Stomach smooth muscle (tissue), 2 donors: Measurements from ENCODE around the gene CTNNA2.

Experiments
- H3K27ac ChIP-seq: one replicate; pipeline ENCODE4 v1.7.0; 2013; ENCODE audit warnings: mild to moderate bottlenecking, low read length, inconsistent platforms
- H3K27me3 ChIP-seq, 2 donors: one replicate each; pipeline ENCODE4 v1.7.0; 2013; ENCODE audit warnings: low read length in 2 of 2; ENCODE audit not compliant: insufficient read depth in 2 of 2, control insufficient read depth in 1 of 2
- H3K36me3 ChIP-seq, 2 donors: one replicate each; pipeline ENCODE4 v1.7.0; 2013; ENCODE audit warnings: low read length in 2 of 2; ENCODE audit not compliant: control insufficient read depth in 2 of 2, insufficient read depth in 2 of 2
- H3K4me1 ChIP-seq: one replicate; pipeline ENCODE4 v1.7.0; 2013; ENCODE audit warnings: low read length; ENCODE audit not compliant: control insufficient read depth, insufficient read depth
- H3K4me3 ChIP-seq, 2 donors: one replicate each; pipeline ENCODE4 v1.7.0; 2013; ENCODE audit warnings: low read length in 2 of 2
- H3K9ac ChIP-seq, 2 donors: one replicate each; pipeline ENCODE4 v1.7.0; 2013; ENCODE audit warnings: low read length in 2 of 2, mild to moderate bottlenecking in 1 of 2
- H3K9me3 ChIP-seq, 2 donors: one replicate each; pipeline ENCODE4 v1.7.0; 2013; ENCODE audit warnings: low read length in 2 of 2; ENCODE audit not compliant: control insufficient read depth in 2 of 2
- donor health status: healthy.
- donor health status: Pancreatic carcinoma.

CTNNA2 gene

GRCh38 chr2:80519121-80519643 is 1006.3 kb downstream of the CTNNA2 start:
- Histone ChIP-seq H3K9ac (no peak overlapping the region), H3K4me3 (no peak overlapping the region), H3K9me3 (no peaks in the 10 kb centered on the region)

GRCh38 chr2:80519699-80520291 is 1006.9 kb downstream of the CTNNA2 start:
- Histone ChIP-seq H3K36me3 (no peaks in the 10 kb centered on the region), H3K27ac (no peak overlapping the region), H3K9ac (no peak overlapping the region), H3K27me3 (no peaks in the 10 kb centered on the region), H3K9me3 (no peaks in the 10 kb centered on the region), H3K4me3 (no peak overlapping the region), H3K4me1 (no peaks in the 10 kb centered on the region)

More at GRCh38 chr2:80519121-80519643, 1006.3 kb downstream of the CTNNA2 start:
- H3K27me3 ChIP-seq = no peaks in the 10 kb centered on the region
- no peaks in the 10 kb centered on the region for H3K4me1 ChIP-seq
- no peaks in the 10 kb centered on the region for H3K36me3 ChIP-seq
- no peak overlapping the region for H3K27ac ChIP-seq

GRCh38 chr2:80525152-80525551 is 1012.3 kb downstream of the CTNNA2 start:
- H3K27ac ChIP-seq = no peak overlapping the region
- no peak overlapping the region for H3K9ac ChIP-seq
- no peak overlapping the region for H3K4me3 ChIP-seq
- H3K4me1 ChIP-seq = no peaks in the 10 kb centered on the region
- H3K27me3 ChIP-seq = no peaks in the 10 kb centered on the region
- H3K9me3 ChIP-seq = no peaks in the 10 kb centered on the region
- H3K36me3 ChIP-seq = no peaks in the 10 kb centered on the region

DNA sequence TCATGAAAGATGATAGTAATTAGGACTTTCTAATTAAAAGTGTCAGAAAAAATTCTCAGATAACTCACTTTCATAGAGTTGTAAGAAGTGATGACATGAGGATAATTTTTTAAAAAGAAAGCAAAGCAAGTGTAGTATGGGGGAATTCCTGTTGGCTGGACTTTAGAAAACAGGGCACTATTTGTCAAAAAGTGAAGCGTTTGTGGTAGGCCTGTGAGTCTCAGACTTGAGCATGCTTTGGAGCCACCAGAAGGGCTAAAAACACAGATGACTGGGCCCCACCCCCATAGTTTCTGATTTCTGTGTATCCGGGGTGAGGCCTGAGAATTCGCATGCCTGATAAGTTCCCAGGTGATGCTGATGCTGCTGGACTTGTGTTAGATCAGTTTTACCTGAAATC is 1014.3 kb downstream of the CTNNA2 start:
- Histone ChIP-seq H3K27ac (no peak overlapping the region), H3K4me1 (no peaks in the 10 kb centered on the region), H3K9ac (no peak overlapping the region), H3K4me3 (no peak overlapping the region), H3K27me3 (no peaks in the 10 kb centered on the region), H3K36me3 (no peaks in the 10 kb centered on the region), H3K9me3 (no peaks in the 10 kb centered on the region)

GRCh38 chr2:80529466-80530165 is 1016.8 kb downstream of the CTNNA2 start:
- H3K4me3 ChIP-seq = no peak overlapping the region

GRCh38 chr2:80530442-80531064 is 1017.7 kb downstream of the CTNNA2 start:
- H3K9me3 ChIP-seq = no peaks in the 10 kb centered on the region
- no peak overlapping the region for H3K27ac ChIP-seq
- H3K36me3 ChIP-seq = no peaks in the 10 kb centered on the region
- H3K4me1 ChIP-seq = no peaks in the 10 kb centered on the region
- no peaks in the 10 kb centered on the region for H3K27me3 ChIP-seq
- no peak overlapping the region for H3K4me3 ChIP-seq
- H3K9ac ChIP-seq = no peak overlapping the region

More at GRCh38 chr2:80529466-80530165, 1016.8 kb downstream of the CTNNA2 start:
- H3K27me3 ChIP-seq = no peaks in the 10 kb centered on the region
- H3K36me3 ChIP-seq = no peaks in the 10 kb centered on the region
- H3K4me1 ChIP-seq = no peaks in the 10 kb centered on the region
- no peak overlapping the region for H3K9ac ChIP-seq
- no peak overlapping the region for H3K27ac ChIP-seq
- no peaks in the 10 kb centered on the region for H3K9me3 ChIP-seq

DNA sequence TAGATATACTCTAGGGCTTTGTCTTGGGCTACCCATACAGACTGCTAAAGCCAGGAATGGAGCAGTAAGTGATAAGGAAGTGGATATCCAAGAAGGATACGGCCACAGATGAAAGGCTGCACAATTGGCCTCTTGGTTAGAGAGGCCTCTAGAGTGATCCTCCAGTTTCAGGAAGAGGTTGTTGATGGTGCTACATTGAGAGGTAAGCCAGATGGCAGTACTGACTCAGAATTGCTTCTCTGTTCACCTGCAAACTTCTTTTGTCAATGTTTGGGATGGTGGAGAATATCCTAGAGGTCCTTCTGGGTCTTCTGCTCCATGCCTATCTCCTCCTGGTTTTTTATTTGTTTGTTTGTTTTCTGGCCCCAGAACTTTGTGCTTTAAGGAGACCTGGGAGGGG is 1018.5 kb downstream of the CTNNA2 start:
- Histone ChIP-seq H3K4me3 (no peak overlapping the region), H3K9ac (no peak overlapping the region), H3K36me3 (no peaks in the 10 kb centered on the region), H3K27ac (no peak overlapping the region), H3K27me3 (no peaks in the 10 kb centered on the region), H3K9me3 (no peaks in the 10 kb centered on the region), H3K4me1 (no peaks in the 10 kb centered on the region)

DNA sequence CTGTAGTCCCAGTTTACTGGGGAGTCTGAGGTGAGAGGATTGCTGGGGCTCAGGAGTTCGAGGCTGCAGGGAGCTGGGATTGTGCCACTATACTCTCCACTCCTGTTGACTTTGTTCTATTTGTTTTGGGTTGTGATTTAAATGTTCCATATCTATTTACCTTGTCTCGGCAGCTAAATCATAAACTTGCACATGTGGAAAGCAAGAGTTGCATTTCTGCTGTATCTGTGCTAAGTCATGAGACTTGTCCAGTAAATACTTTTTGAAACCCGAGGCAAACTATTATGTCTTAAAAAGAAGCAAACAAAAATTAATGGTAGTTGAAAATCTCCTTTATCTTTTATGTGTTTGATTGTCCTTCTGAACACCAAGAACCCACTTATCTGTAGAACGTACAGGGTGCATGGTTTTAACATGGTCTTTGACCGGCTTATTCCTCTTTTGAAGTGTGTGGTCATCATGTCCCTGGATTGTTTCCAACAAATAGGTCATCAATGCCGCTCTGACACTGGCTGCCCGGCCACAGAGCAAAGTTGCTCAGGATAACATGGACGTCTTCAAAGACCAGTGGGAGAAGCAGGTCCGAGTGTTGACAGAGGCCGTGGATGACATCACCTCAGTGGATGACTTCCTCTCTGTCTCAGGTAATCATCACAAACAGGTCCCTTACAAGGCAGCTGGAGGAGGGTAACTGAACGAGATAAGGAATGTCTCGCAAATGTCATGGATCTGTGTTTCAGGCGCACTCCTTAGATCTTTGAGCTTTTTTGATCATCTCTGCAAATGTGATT is 1032.8 kb downstream of the CTNNA2 start:
- H3K4me1 ChIP-seq = no peaks in the 10 kb centered on the region
- no peak overlapping the region for H3K9ac ChIP-seq
- H3K27ac ChIP-seq = no peak overlapping the region
- no peaks in the 10 kb centered on the region for H3K9me3 ChIP-seq
- no peaks in the 10 kb centered on the region for H3K27me3 ChIP-seq
- H3K36me3 ChIP-seq = no peaks in the 10 kb centered on the region
- H3K4me3 ChIP-seq = no peak overlapping the region

- Histone ChIP-seq H3K4me3 (no peak overlapping the region), H3K9me3 (no peaks in the 10 kb centered on the region), H3K9ac (no peak overlapping the region), H3K27ac (no peak overlapping the region), H3K36me3 (no peaks in the 10 kb centered on the region), H3K27me3 (no peaks in the 10 kb centered on the region), H3K4me1 (no peaks in the 10 kb centered on the region)
Measured at GRCh38 chr2:80546766-80547165, 1033.9 kb downstream of the CTNNA2 start.

GRCh38 chr2:80547344-80547743 is 1034.5 kb downstream of the CTNNA2 start:
- Histone ChIP-seq H3K27ac (no peak overlapping the region), H3K9me3 (no peaks in the 10 kb centered on the region), H3K27me3 (no peaks in the 10 kb centered on the region), H3K4me3 (no peak overlapping the region), H3K9ac (no peak overlapping the region), H3K36me3 (no peaks in the 10 kb centered on the region), H3K4me1 (no peaks in the 10 kb centered on the region)
